ENCODE measurements around the gene ARL15.

The ARL15 gene

GRCh38 chr5:54030981-54031380 is 279.4 kb downstream of the ARL15 start:
- DNase-seq (ENCODE audit: low spot score): no peak

- no peak for DNase-seq (ENCODE audit: low spot score)
Observed at GRCh38 chr5:54024466-54024865, 285.9 kb downstream of the ARL15 start.

GRCh38 chr5:54022223-54022622 is 288.1 kb downstream of the ARL15 start:
- no peak for DNase-seq (ENCODE audit: low spot score)

GRCh38 chr5:54021431-54022164 is 288.8 kb downstream of the ARL15 start:
- no peak for DNase-seq (ENCODE audit: low spot score)

- no peak for DNase-seq (ENCODE audit: low spot score)
Observed at GRCh38 chr5:54018438-54018837, 291.9 kb downstream of the ARL15 start.

- no peak for DNase-seq (ENCODE audit: low spot score)
Observed at GRCh38 chr5:54017580-54017979, 292.8 kb downstream of the ARL15 start.

- peak; percentile 55 for DNase-seq (ENCODE audit: low spot score)
Observed at GRCh38 chr5:54013556-54014194, 296.7 kb downstream of the ARL15 start.

GRCh38 chr5:54009828-54010227 is 300.5 kb downstream of the ARL15 start:
- no peak for DNase-seq (ENCODE audit: low spot score)

- DNase-seq (ENCODE audit: low spot score): no peak
Observed at GRCh38 chr5:54009357-54009756, 301.0 kb downstream of the ARL15 start.

- DNase-seq (ENCODE audit: low spot score): peak; percentile 28
Observed at GRCh38 chr5:54007827-54008777, 302.3 kb downstream of the ARL15 start.

GRCh38 chr5:54004697-54005096 is 305.7 kb downstream of the ARL15 start:
- no peak for DNase-seq (ENCODE audit: low spot score)

- no peak for DNase-seq (ENCODE audit: low spot score)
Observed at GRCh38 chr5:54002779-54003178, 307.6 kb downstream of the ARL15 start.

GRCh38 chr5:54001976-54002775 is 308.2 kb downstream of the ARL15 start:
- no peak for DNase-seq (ENCODE audit: low spot score)

GRCh38 chr5:54000011-54000410 is 310.4 kb downstream of the ARL15 start:
- no peak for DNase-seq (ENCODE audit: low spot score)

GRCh38 chr5:53997736-53998627 is 312.4 kb downstream of the ARL15 start:
- DNase-seq (ENCODE audit: low spot score): no peak

GRCh38 chr5:53996008-53996407 is 314.4 kb downstream of the ARL15 start:
- no peak for DNase-seq (ENCODE audit: low spot score)

GRCh38 chr5:53994148-53994547 is 316.2 kb downstream of the ARL15 start:
- DNase-seq (ENCODE audit: low spot score): no peak

- peak; percentile 22 for DNase-seq (ENCODE audit: low spot score)
Observed at GRCh38 chr5:53991942-53992341, 318.4 kb downstream of the ARL15 start.

GRCh38 chr5:53987101-53987500 is 323.3 kb downstream of the ARL15 start:
- DNase-seq (ENCODE audit: low spot score): no peak

GRCh38 chr5:53985796-53986195 is 324.6 kb downstream of the ARL15 start:
- DNase-seq (ENCODE audit: low spot score): no peak

GRCh38 chr5:53984971-53985370 is 325.4 kb downstream of the ARL15 start:
- no peak for DNase-seq (ENCODE audit: low spot score)

Measured in kidney capillary endothelial cell (primary cell).